ENCODE data around the gene FAM118A.
"Not testable (repeated sequence)": the region's sequence is repeated elsewhere in the genome, so short reads cannot be mapped to it uniquely, and the experiment has no call there.

Gene FAM118A

DNA sequence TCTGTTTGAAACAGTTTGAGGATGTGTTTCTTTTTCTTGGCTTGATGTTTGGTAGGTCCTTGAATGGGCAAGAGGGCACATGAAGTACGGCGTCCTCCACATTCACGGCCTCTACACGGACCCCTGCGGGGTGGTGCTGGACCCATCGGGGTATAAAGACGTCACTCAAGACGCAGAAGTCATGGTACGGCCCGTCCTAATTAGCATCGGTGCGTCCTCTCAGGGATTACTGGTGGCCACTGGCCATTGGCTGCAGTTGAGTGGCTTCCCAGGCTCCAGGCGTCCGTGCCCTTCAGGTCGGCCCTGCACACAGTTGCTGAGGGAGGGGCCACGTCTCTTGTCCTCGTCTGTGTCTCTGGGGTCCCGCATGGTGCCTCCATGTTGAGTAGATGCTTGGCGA lies 20.8 kb downstream of the FAM118A start:
- DNase-seq (ENCODE audit: low read depth in 2 of 2): no peak

GRCh38 chr22:45331486-45331885 lies 21.8 kb downstream of the FAM118A start:
- no peak for DNase-seq (ENCODE audit: low read depth in 2 of 2)

DNA sequence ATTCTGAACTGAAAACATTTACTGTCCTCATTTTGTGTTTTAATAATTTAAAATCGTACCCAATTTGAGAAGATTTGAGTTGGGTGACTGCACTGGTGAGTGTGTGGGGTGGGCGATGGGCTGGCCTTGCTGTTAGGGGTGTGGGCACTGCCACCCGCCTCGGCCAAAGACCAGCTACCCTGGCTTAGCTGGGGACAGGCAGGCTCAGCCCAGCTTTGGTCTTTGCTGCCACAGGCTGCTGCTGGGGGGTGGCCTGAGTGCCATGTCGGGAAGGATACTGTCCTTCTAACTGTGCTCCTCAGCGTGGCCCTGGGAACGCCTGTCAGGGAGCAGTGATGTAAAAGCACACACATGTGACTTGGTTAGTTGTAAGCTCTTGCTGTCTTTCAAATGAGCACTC lies 22.3 kb downstream of the FAM118A start:
- DNase-seq (ENCODE audit: low read depth in 2 of 2): no peak

- no peak for DNase-seq (ENCODE audit: low read depth in 2 of 2)
Observed at GRCh38 chr22:45334068-45334467, 24.3 kb downstream of the FAM118A start.

- DNase-seq (ENCODE audit: low read depth in 2 of 2): no peak
Observed at GRCh38 chr22:45334528-45334927, 24.8 kb downstream of the FAM118A start.

- DNase-seq (ENCODE audit: low read depth in 2 of 2): no peak
Observed at GRCh38 chr22:45335021-45335818, 25.5 kb downstream of the FAM118A start.

DNA sequence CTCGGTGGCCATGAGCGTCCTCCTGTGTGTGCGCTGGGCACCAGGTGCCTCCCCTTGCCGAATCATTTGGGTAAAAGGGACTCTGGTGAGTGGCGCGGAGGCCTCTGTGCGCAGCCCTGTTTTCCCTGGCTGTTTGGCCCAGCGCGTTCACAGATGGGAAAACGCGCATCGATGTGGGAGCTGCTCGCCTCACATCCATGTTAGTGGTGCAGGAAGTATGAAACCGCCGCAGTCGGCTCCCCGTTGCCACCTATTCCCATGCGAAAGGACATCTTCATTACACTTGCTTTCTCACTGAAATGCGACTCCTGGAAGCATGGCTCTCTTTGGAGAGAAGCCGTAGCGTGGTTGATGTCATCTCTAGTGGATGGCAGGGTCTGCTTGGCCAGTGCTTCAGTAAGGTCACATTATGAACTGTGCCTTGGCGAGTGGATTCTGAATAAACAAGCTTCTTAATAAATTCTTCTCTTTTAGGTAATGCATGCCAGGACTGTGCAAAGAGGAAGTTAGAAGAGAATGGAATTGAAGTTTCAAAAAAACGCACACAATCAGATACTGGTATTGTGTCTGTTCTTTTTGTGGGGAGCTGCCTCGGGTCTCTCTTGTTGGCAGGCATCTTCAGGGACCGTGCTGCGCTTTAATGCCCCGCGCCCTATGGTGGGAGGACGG lies 26.3 kb downstream of the FAM118A start:
- no peak for DNase-seq (ENCODE audit: low read depth in 2 of 2)

DNA sequence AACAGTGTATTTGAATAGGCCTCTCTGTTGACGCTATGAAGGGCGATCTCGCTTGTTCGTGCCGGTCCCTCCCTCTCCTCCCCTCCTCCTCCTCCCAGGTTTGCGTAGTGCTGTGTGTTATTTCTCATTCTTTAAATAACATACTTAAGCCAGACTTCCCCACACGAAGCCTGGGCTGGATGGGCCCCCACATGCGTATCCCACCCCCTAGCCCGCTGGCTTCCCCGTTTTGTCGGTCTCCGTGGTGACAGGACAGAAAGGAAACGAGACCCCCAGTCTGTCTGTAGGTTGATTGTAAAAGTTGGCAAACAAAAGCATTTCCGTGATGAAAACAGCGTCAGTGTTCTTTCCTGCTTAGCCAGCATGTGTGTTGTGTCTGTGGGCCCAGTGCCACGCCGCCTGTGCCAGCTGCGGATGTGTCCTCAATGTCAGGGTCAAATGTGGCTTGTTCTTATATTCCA lies 27.3 kb downstream of the FAM118A start:
- DNase-seq (ENCODE audit: low read depth in 2 of 2): no peak

DNA sequence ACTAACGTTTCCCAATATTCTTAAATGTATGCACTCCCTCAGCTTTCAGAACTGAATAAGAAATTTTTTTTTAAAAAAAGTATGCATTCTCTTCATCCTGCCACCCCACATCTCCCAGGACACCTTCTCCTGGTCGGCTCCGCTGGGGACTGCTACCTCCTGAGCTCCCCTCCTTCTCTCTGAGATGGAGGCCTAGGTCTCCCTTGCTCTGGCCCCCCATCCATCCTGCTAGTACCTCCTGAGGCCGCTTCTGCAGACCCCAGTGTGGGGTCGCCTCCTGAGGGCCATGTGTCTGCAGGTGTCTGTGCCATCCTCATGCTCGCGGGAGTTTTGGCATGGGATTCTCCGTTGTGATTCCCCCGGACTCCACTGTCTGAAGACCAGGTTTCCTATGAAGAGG lies 27.8 kb downstream of the FAM118A start:
- no peak for DNase-seq (ENCODE audit: low read depth in 2 of 2)

DNA sequence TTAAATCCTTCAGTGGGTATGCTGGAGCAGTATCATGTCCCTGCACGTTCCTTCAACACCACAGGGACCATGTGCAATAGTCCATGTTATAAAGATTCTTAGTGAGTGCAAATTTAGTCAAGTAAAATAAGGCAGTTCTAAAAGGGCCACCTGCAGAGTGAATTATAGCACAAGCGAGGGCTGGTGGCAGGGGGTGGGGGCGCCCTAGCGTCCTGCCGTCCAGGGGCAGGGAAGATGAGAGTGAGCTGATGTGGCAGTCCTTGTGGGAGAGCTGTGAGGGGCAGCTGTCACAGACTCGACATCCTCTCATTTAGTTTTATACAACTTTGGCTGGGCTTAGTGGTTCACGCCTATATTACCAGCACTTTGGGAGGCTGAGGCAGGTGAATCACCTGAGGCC lies 29.1 kb downstream of the FAM118A start:
- DNase-seq (ENCODE audit: low read depth in 2 of 2): no peak

DNA sequence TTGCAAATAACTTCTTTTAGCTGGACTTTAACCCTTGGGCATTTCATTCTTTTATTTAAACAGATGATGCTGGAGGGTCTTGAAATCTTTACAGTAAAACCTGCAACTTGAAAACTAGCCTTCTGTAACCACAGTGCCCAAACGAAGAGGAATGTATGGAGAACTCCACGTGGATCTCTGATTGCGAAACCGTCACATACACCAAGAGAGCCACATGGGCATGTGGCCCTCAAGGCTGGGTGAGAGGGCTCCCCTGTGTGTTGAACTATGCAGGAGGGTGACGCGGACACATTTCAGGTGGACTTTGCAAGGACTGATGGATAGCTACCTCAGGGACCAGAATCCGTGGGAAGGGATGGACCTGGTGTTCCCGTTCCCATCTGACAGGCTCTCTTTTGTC lies 30.6 kb downstream of the FAM118A start:
- DNase-seq (ENCODE audit: low read depth in 2 of 2): no peak

DNA sequence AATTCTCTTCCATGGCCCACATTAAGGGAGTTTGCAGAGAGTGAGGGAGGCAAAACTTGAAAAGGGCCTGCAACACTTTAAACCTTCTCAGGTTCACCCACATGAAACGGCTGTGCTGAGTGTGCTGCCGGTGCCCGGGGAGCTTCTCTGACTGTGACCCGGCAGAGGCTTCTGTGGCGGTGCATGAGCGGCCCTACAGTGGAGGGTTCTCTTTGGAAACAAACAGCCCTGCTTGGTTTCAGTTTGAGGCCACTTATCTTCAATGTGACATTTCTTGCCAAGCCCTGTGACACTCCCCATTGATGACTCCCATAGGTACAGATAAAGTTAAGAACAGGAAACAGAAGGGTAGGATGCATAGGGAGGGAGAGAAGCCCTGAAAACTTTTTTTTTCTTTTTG lies 31.8 kb downstream of the FAM118A start:
- no peak for DNase-seq (ENCODE audit: low read depth in 2 of 2)

DNA sequence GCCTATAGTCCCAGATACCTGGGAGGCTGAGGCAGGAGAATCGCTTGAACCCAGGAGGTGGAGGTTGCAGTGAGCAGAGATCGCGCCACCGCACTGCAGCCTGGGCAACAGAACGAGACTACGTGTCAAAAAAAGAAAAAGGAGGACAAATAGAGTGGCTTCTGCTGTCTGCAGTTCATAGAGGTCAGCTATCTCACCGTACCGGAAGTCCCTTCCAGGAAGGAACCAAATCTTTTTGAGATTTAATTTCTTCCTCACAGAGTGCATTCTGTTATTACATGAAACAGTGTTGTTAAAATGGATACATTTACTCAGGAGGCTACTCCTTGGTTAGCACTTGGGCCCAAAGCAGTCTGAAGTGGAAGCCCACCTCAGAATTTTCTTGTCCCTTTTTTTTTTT lies 33.4 kb downstream of the FAM118A start:
- no peak for DNase-seq (ENCODE audit: low read depth in 2 of 2)

- DNase-seq (ENCODE audit: low read depth in 2 of 2): no peak
Observed at GRCh38 chr22:45344334-45344733, 34.6 kb downstream of the FAM118A start.

DNA sequence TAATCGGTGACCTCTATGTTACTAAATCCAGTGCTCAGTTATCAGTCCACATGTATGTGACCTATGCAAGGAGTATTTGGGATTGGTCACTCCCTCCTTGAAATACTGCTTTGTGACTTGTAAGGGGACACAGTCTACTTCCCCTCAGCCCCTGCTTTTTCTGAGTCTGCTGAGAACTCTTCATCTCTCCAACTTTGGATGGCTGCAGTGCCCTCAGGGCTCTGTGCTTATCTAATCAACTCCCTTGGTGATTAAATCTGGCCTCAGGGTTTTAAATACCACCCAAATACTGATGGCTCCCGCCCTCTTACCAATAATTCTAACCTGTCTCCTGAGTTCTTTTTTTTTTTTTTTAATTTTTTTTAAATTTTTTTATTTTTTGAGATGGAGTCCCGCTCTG lies 40.2 kb downstream of the FAM118A start:
- no peak for DNase-seq (ENCODE audit: low read depth in 2 of 2)

DNA sequence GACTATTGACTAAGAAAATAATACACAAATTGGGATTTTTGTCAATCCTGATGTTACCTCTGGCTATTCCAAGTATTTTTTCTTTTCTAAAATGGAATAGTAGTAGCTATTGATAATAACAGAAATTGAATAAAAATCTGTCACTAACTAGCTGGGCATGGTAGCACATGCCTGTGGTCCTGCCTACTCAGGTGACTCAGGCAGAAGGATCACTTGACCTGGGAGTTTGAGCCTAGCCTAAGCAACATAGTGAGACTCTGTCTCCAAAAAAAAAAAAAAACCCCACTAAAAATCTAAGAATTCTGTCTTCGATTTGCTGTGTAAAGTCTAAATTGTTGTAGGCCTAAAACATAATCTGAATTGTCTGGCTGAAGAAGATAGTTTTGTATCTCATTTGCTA lies 42.2 kb downstream of the FAM118A start:
- no peak for DNase-seq (ENCODE audit: low read depth in 2 of 2)

DNA sequence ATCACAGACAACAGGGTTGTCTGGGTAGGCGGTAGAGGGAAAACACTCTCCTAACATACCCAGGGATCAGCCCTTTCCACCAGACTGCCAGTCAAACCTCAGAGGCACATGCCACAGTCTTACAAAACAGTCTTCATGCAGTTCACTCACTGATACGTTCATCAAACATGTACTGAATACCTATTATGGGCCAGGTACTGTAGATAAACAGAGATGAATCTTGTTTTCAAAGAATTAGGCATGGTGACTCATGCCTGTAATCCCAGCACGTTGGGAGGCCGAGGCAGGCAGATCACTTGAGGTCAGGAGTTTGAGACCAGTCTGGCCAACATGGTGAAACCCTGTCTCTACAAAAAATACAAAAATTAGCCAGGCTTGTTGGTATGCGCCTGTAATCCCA lies 43.0 kb downstream of the FAM118A start:
- not testable (repeated sequence) for DNase-seq (ENCODE audit: low read depth in 2 of 2)

- no peak for DNase-seq (ENCODE audit: low read depth in 2 of 2)
Observed at GRCh38 chr22:45353786-45354185, 44.1 kb downstream of the FAM118A start.

GRCh38 chr22:45357490-45357889 lies 47.8 kb downstream of the FAM118A start:
- no peak for DNase-seq (ENCODE audit: low read depth in 2 of 2)

- no peak for DNase-seq (ENCODE audit: low read depth in 2 of 2)
Observed at GRCh38 chr22:45358127-45358526, 48.4 kb downstream of the FAM118A start.

DNA sequence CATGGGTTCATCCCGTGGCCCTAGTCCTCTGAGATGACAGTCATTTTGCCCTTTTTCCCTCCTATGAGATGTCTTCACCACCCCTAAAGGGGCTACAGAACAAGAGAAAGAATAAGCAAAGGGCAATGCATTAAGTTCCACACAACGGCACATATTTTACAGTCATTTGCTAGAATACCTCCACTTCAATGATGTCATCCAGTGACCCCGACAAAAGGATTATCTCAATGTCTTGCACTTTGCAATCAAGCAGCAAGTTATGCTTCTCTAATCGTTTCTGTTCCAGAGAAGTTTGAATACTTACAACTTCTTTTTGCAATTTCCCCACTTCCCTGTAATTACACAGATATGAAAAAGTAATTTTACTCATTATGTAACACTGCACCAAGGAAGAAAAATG lies 49.9 kb downstream of the FAM118A start:
- DNase-seq (ENCODE audit: low read depth in 2 of 2): no peak

- no peak for DNase-seq (ENCODE audit: low read depth in 2 of 2)
Observed at GRCh38 chr22:45366713-45367112, 57.0 kb downstream of the FAM118A start.

- not testable (repeated sequence) for DNase-seq (ENCODE audit: low read depth in 2 of 2)
Observed at GRCh38 chr22:45373592-45373991, 63.9 kb downstream of the FAM118A start.
